Esophagus squamous epithelium (tissue), 5 donors: ENCODE results near the gene MAB21L4. TPM values are rescaled to one million over a fixed set of nuclear protein-coding genes. Genes with fewer than 3 reads are reported as not detected.

Experiments used
- DNase-seq: peaks from one replicate; lab custom pipeline; 2025; lab: John Stamatoyannopoulos, UW
- H3K27ac ChIP-seq, 4 donors: fragments of 200-600 bp; sonication (generic); one replicate each; pipeline ENCODE4 v1.5.1; 2016 to 2019; ENCODE audit warnings: mild to moderate bottlenecking in 1 of 4
- H3K27me3 ChIP-seq, 4 donors: fragments of 200-600 bp; sonication (generic); 1 replicate in 3 of 4; 2 replicates in 1 of 4; pipeline versions ENCODE4 v1.5.1 to v1.6.0; 2017 to 2021; ENCODE audit warnings: antibody characterized with exemption in 1 of 4
- H3K36me3 ChIP-seq, 3 donors: fragments of 200-600 bp; sonication (generic); one replicate each; pipeline ENCODE4 v1.5.1; 2016 to 2019
- H3K4me1 ChIP-seq, 3 donors: fragments of 200-600 bp; sonication (generic); one replicate each; pipeline ENCODE4 v1.5.1; 2017 to 2019
- H3K4me3 ChIP-seq, 4 donors: fragments of 200-600 bp; sonication (generic); 1 replicate in 3 of 4; 2 replicates in 1 of 4; pipeline ENCODE4 v1.5.1; 2016 to 2019; ENCODE audit warnings: mild to moderate bottlenecking in 2 of 4, moderate library complexity in 1 of 4
- H3K9me3 ChIP-seq, 3 donors: fragments of 200-600 bp; sonication (generic); one replicate each; pipeline ENCODE4 v1.5.1; 2016 to 2019
- CTCF ChIP-seq, 6 experiments: fragments of 450-650 bp in 4 of 6; fragments of 200-600 bp in 2 of 6; sonication (generic) in 2 of 6; IDR thresholded peaks; one replicate each; pipeline ENCODE4 v1.5.1; 2016 to 2019; ENCODE audit warnings: antibody characterized with exemption in 6 of 6, mild to moderate bottlenecking in 4 of 6, moderate library complexity in 4 of 6
- POLR2A ChIP-seq, 4 donors: fragments of 450-650 bp; IDR thresholded peaks; one replicate each; pipeline ENCODE4 v1.6.1; 2017; ENCODE audit warnings: antibody characterized with exemption in 4 of 4, mild to moderate bottlenecking in 4 of 4, moderate library complexity in 3 of 4
- WGBS, 2 donors: methylation state at CpG; one replicate each; pipeline ENCODE4 v1.1.5; 2018; 5-methylcytosine and 5-hydroxymethylcytosine counted together
- intact Hi-C: fragments of 100-400 bp; cut with DNase I; formaldehyde crosslinking; loops from one replicate; pipeline ENCODE4 v1.15.0; 2022
- total RNA-seq, 4 donors: library from RNA; depleted of rRNA; stranded (reverse); fragments of >200 nt; gene quantifications; one replicate each; pipeline ENCODE4 v1.1.0, GENCODE V29; 2016
- donor health status: DM: yes; HTN: yes; CAD: no.

The MAB21L4 gene
- total RNA-seq, 4 donors from 2014 or later, result 105 to 440 (median 163) TPM

- no peaks in the 10 kb centered on the region for H3K27me3 ChIP-seq
- no peak overlapping the region for H3K27ac ChIP-seq
- H3K4me3 ChIP-seq, result no peak overlapping the region
- intact Hi-C loops, result no loop called here
- H3K36me3 ChIP-seq, result no peaks in the 10 kb centered on the region
- H3K4me1 ChIP-seq, result peaks cover 0 to 10% (median 0%) of the 10 kb centered on the region in 3 donors
- WGBS, 2 donors, result 20 to 35% methylated on average over 4 to 6 of the region's 33 CpGs
- DNase-seq, result no peak
- TF ChIP-seq POLR2A (IDR thresholded peaks at IDR 0.05) (no peak), CTCF (IDR thresholded peaks at IDR 0.05) (peak; percentile 85 to 95 (median 92))
- H3K9me3 ChIP-seq, result no peaks in the 10 kb centered on the region
These were observed 44.6 kb downstream of the MAB21L4 start for GRCh38 chr2:240851078-240851991.

- Histone ChIP-seq H3K27ac (no peak overlapping the region), H3K9me3 (no peaks in the 10 kb centered on the region), H3K27me3 (peaks cover 0 to 4% (median 0%) of the 10 kb centered on the region in 4 donors), H3K4me3 (no peak overlapping the region), H3K4me1 (peaks cover 0 to 10% (median 0%) of the 10 kb centered on the region in 3 donors), H3K36me3 (no peaks in the 10 kb centered on the region)
- no peak for DNase-seq
- WGBS, 2 donors, result 55 to 71% methylated on average over 5 to 7 of the region's 11 CpGs
- intact Hi-C loops, result no loop called here
- TF ChIP-seq POLR2A (IDR thresholded peaks at IDR 0.05) (no peak), CTCF (IDR thresholded peaks at IDR 0.05) (no peak)
These were observed 45.2 kb downstream of the MAB21L4 start for GRCh38 chr2:240850756-240851077.

GRCh38 chr2:240850026-240850425 is 45.9 kb downstream of the MAB21L4 start:
- TF ChIP-seq CTCF (IDR thresholded peaks at IDR 0.05) (no peak), POLR2A (IDR thresholded peaks at IDR 0.05) (no peak)
- DNase-seq, result no peak
- no peak overlapping the region for H3K27ac ChIP-seq
- H3K36me3 ChIP-seq, result no peaks in the 10 kb centered on the region
- WGBS, 2 donors, result 76 to 77% methylated on average over 5 to 9 of the region's 11 CpGs
- intact Hi-C loops, result no loop called here
- no peaks in the 10 kb centered on the region for H3K9me3 ChIP-seq
- H3K4me3 ChIP-seq, result no peak overlapping the region
- H3K27me3 ChIP-seq, result peaks cover 0 to 5% (median 0%) of the 10 kb centered on the region in 4 donors
- H3K4me1 ChIP-seq, result peaks cover 0 to 10% (median 0%) of the 10 kb centered on the region in 3 donors

GRCh38 chr2:240848900-240849680 is 46.9 kb downstream of the MAB21L4 start:
- TF ChIP-seq POLR2A (IDR thresholded peaks at IDR 0.05), result no peak
- no peak for TF ChIP-seq CTCF (IDR thresholded peaks at IDR 0.05)
- WGBS, 2 donors, result 64% methylated on average over 11 to 12 of the region's 12 CpGs

More at GRCh38 chr2:240848900-240849680, 46.9 kb downstream of the MAB21L4 start:
- no peak for DNase-seq
- H3K36me3 ChIP-seq, result no peaks in the 10 kb centered on the region
- H3K27me3 ChIP-seq, result peaks cover 0 to 5% (median 0%) of the 10 kb centered on the region in 4 donors
- intact Hi-C loops, result no loop called here
- H3K27ac ChIP-seq, result no peak overlapping the region
- H3K9me3 ChIP-seq, result no peaks in the 10 kb centered on the region
- H3K4me3 ChIP-seq, result no peak overlapping the region
- H3K4me1 ChIP-seq, result peaks cover 0 to 10% (median 0%) of the 10 kb centered on the region in 3 donors
